Stimulated activated CD8-positive, alpha-beta memory T cell treated with anti-CD3 and anti-CD28 coated beads, Interleukin-15, amount 100 ng/mL, for 48 hours (primary cell): ENCODE measurements around the gene RGCC.

Source experiments
- DNase-seq, 2 donors: peaks; one replicate each; pipeline ENCODE4 v3.0.0-alpha.2; 2020; ENCODE audit warnings: low read depth in 2 of 2

The RGCC gene

GRCh38 chr13:41453620-41454019 is 3.7 kb upstream of the RGCC start:
- DNase-seq: no peak

DNA sequence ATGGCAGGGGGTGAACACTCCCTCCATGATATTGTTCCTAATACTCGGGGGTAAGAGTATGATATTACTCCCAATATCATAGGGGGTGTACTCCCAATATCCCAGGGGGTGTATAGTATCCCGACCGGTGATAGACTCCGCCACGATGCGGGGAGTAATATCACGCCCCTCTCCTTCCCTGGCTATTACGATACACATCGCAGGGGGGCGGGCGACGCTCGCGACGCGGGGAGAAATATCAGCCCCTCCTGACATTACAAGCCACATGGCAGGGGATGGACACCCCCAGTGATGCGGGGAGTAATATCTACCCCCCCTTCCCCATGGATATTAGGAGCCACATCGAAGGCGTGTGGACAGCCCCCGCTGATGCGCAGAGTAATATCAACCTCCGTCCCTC is 3.2 kb upstream of the RGCC start:
- no peak for DNase-seq

DNA sequence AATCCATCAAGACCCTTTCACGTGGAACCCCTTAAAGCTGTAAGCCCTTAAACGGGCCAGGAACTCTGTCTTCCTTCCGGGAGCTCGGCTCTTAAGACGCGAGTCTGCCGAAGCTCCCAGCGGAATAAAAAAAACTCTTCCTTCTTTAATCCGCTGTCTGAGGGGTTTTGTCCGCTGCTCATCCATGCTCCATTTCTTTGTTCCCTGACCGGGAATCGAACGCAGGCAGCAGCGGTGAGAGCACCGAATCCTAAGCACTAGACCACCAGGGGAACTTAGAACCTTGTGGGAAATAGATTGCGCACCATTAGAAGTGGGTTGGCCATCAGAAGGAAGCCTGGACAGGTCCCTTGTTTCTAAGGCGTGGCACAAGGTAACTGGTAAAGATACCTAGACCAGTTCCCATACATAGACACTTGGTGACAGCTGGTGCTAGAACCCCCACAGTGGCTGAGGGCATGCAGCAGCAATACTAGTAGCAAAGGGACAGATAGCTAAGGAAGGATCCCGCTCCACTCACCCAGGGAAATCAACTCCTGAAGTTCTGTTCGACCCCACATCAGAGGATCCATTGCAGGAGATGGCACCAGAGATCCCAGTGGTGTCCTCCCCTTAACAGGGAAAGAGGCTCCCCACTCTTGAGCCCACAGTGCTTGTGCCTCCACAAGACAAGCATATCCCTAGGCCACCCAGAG is 1.5 kb upstream of the RGCC start:
- no peak for DNase-seq

DNA sequence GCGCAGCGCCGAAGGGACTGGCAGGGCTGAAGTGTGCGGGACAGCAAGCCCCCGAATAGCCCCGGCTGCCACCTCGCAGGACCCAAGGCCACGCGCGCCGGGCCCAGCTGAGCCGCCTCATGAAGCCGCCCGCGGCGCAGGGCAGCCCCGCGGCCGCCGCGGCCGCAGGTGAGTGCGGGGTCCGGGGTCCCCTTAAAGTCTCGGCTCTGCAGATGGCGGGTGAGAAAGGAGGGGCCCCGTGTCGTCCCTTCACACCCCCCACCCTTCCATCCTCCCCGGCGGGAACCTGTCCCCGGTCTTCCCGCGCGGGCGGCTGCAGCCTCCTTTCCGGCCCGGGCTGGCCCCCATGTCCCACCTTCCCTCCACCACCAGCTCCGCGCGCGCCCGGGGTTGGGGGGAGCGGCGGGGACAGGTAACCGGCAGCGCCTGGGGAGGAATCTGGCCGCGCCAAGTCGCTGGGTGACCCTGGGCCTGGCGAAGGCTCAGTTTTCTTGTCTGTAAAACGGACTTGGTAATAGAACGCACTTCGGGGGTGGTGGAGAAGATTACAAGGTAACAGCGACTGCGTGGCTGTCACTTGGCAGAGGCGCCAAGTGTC is 338 bp downstream of the RGCC start:
- no peak for DNase-seq

DNA sequence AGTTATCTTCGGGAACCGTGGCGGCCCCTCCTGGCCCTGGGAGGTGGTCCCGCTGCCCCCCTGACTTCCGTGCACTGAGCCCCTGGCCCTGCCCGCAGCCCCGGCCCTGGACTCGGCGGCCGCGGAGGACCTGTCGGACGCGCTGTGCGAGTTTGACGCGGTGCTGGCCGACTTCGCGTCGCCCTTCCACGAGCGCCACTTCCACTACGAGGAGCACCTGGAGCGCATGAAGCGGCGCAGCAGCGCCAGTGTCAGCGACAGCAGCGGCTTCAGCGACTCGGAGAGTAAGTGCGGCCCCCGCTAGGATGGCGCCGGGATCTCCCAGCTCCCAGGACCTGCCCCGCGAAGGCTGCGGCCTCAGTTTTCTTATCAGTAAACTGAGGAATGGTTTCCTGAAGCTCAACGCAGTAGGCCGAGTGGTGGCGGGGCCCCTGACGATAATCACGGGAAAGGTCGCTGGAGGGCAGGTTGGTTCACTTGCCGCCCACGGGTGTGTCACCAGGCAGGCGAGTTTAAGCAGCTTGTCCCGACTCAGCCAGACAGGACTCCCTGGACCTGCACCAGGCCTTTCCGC is 924 bp downstream of the RGCC start:
- DNase-seq: peak; percentile 19 to 47

DNA sequence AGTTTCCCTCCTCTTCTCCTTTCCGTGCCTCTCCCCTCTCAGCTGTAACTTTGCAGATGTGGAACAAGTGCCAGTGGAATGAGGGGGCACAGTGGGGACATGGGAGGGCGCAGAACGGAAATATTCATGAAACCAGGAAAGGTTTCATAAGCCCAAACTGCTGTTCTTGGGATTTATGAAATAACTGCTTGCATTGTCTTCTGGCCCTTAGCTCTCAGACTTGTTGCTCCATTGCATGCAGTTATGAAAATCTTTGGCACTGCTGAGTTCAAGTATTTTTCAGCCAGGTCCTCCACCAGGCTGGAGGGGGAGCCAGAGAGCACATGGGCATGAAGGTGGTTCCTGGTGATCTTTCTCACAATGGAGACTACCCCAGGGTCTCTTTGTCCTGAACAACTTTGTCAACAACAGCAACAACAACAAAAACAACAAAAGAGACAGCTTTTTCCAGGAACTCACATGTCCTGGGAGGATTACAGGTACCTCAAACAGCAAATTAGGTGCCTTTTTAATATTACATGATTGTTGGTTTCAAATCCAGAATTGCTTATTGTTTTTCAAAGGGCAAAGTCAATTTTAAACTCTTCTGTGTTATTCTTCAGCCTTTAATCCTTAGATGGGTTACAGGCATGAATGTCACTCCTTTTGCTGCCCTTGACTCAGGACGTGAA is 1.5 kb downstream of the RGCC start:
- peak; percentile 32 to 52 for DNase-seq

- no peak for DNase-seq
Measured at GRCh38 chr13:41459432-41460073, 2.2 kb downstream of the RGCC start.

- DNase-seq: no peak
Measured at GRCh38 chr13:41460074-41460465, 2.7 kb downstream of the RGCC start.

GRCh38 chr13:41460930-41461329 is 3.6 kb downstream of the RGCC start:
- DNase-seq: no peak

GRCh38 chr13:41461527-41462139 is 4.3 kb downstream of the RGCC start:
- no peak for DNase-seq

DNA sequence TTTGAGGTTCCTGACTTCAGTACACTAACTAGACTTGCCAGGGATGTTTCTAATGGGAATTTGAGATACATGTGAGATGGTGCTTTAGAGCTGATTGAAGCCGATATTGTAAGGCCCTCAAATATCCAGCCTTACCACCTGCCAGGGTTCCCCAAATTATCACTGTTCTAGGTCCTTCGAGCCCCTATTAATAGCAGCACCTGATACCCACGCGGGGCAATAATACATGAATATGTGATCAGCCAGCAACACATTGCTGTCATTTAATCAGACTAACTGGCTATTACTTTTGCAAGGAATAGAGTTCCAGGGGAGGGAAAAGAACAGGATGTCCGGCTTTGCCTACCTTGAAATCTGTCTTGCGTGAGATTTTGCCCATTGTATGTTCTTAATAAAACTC is 5.1 kb downstream of the RGCC start:
- no peak for DNase-seq

GRCh38 chr13:41463838-41464602 is 6.7 kb downstream of the RGCC start:
- DNase-seq: peak; percentile 52

- DNase-seq: peak; percentile 84 to 86
Measured at GRCh38 chr13:41465241-41465847, 8.0 kb downstream of the RGCC start.

DNA sequence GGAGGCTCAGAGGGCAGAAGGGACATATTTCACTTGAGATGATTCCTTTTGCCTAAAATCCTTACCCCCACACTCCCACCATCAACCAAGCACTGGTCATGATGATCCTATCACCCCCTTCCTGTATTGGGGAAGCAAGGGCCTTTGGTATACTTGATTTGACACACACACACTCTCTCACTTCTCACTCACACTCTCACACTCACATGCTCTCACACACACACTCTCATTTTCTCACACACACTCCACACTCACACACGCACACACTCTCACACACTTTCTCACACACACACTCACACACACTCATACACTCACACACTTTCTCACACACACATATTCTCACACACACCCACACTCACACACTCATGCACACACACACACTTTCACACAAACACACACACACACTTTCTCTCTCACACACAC is 8.6 kb downstream of the RGCC start:
- no peak for DNase-seq

DNA sequence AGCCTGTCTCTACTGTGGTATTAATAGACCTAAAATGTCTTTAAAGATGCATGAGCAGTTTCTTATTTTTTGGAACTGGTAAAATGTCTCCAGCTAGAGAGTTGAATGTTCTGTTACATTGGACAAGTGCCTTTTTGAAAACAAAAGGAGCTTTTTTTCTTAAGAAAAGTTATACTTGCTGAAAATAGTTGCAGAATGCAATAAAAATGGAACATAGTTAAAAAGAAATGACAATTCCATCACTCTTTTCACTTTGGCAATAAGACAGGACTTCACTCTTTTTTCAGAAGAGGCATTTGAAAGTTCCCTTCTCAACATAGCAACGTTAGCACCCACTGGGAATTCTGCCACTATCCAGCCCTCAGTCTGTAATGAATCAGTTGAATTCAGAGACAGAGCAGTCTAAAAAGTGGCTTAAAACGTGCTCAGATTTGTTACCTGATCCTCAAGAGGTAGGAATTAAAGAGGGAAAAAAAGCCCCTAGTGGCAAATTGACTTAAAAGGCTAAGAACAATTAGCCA is 10.1 kb downstream of the RGCC start:
- DNase-seq: no peak

DNA sequence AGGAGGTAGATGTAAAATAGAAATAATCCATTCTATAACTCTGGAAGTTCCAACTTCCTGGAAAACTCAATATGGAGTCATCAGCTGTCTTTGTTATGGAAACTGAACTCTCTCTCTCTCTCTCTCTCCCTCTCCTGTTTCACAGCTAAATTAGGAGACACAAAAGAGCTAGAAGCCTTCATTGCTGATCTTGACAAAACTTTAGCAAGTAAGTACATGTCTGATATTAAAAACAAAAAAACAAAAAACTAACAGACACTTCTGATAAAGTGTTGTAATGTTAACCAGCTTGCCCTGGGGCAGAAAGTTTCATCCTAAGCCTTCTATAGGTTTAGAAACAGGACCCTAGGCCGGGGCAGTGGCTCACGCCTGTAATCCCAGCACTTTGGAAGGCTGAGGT is 11.3 kb downstream of the RGCC start:
- no peak for DNase-seq

DNA sequence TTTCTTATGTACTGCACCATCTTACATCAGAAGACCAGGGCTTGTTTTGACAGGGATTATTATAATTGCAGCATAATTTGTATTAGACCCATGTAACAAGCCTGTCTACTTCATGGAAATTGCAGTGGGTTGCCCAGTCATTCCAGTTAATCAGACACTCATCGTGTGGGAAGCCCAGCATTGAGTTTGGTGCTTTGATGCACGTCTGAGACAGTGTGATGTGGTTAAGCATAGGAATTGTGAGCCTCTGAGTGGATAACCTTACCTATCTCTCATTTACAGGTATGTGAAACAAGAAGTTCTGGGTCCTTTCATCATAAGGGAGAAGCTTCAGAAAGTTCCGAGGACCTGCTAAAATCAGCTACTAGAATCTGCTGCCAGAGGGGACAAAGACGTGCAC is 12.8 kb downstream of the RGCC start:
- peak in 1 of 2 donors; percentile 50 for DNase-seq

GRCh38 chr13:41471785-41472184 is 14.4 kb downstream of the RGCC start:
- DNase-seq: no peak

DNA sequence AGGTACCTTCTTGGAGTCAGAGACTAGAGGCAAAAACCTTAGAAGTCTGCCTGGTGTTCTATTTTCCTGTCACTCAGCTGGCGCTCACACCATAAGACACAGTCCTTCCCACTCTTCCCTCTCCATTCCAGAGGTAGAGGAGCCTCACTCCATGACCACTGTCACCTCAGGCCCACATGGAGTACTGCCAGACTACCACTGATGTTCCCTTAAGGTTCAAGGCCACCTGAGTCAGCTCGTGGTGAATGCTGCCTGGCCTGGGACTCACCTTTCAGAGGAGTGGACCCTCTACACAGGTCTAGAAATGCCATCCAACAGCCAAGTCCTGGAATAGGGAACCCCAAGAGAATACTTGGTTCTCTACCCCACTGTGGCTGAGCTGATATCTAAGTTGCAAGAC is 29.9 kb downstream of the RGCC start:
- no peak for DNase-seq

DNA sequence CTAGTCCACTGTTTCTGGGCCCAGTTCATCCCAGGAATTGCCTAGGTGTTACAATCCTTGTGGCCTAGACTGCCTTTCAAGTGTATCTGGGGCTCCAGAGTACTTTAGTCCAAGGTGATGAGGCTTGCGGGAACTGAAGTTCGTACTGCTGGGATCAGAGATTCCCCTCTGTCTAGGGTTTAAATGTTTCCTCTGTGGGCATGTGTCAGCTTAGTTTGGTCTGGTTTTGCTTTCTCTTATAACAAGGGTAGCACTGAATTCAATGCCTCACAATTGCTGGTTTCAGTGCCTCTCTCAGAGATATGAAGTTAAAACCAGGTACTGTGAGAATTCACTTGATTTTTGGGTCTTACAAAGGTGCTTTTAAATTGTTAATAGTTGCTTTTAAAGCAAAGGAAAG is 30.8 kb downstream of the RGCC start:
- no peak for DNase-seq
